Esophagus mucosa (tissue), 1 donor: Measurements from ENCODE around the gene CACNA1C. TPM values are rescaled to one million over a fixed set of nuclear protein-coding genes. Genes with fewer than 3 reads are reported as not detected.
"Not testable (repeated sequence)": the region's sequence is repeated elsewhere in the genome, so short reads cannot be mapped to it uniquely, and the experiment has no call there.

Experiments used
- ATAC-seq: fragments of 200-7000 bp; cut with Tn5 transposase; one replicate; pipeline ENCODE4 v1.9.1; 2020
- total RNA-seq: library from RNA; stranded (reverse); gene quantifications from one replicate; pipeline ENCODE4 v1.2.4, GENCODE V29; 2023
- donor health status: DM: yes; HTN: yes; CAD: no.

CACNA1C gene
- total RNA-seq, 1 donor from 2014 or later: 1.1 TPM

- no peak for ATAC-seq
These were observed 60.5 kb downstream of the CACNA1C start for GRCh38 chr12:2113119-2113912.

- ATAC-seq: no peak
These were observed 61.3 kb downstream of the CACNA1C start for GRCh38 chr12:2114071-2114470.

GRCh38 chr12:2115101-2115845, 62.5 kb downstream of the CACNA1C start:
- no peak for ATAC-seq

- no peak for ATAC-seq
These were observed 64.8 kb downstream of the CACNA1C start for GRCh38 chr12:2117541-2117940.

GRCh38 chr12:2118061-2118460, 65.3 kb downstream of the CACNA1C start:
- no peak for ATAC-seq

- ATAC-seq: no peak
These were observed 65.9 kb downstream of the CACNA1C start for GRCh38 chr12:2118481-2119255.

- no peak for ATAC-seq
These were observed 66.5 kb downstream of the CACNA1C start for GRCh38 chr12:2119266-2119665.

- ATAC-seq: no peak
These were observed 68.4 kb downstream of the CACNA1C start for GRCh38 chr12:2120982-2121758.

- no peak for ATAC-seq
These were observed 71.8 kb downstream of the CACNA1C start for GRCh38 chr12:2124466-2125023.

GRCh38 chr12:2125651-2126522, 73.1 kb downstream of the CACNA1C start:
- no peak for ATAC-seq

- no peak for ATAC-seq
These were observed 74.1 kb downstream of the CACNA1C start for GRCh38 chr12:2126676-2127406.

GRCh38 chr12:2129076-2129475, 76.3 kb downstream of the CACNA1C start:
- ATAC-seq: peak; percentile 42

GRCh38 chr12:2135661-2136418, 83.1 kb downstream of the CACNA1C start:
- not testable (repeated sequence) for ATAC-seq

- ATAC-seq: peak; percentile 28
These were observed 84.1 kb downstream of the CACNA1C start for GRCh38 chr12:2136901-2137300.

- no peak for ATAC-seq
These were observed 84.9 kb downstream of the CACNA1C start for GRCh38 chr12:2137711-2138110.

GRCh38 chr12:2138294-2138693, 85.5 kb downstream of the CACNA1C start:
- ATAC-seq: peak; percentile 13

- ATAC-seq: no peak
These were observed 86.1 kb downstream of the CACNA1C start for GRCh38 chr12:2138871-2139308.

GRCh38 chr12:2139651-2140050, 86.9 kb downstream of the CACNA1C start:
- no peak for ATAC-seq

GRCh38 chr12:2140858-2141519, 88.2 kb downstream of the CACNA1C start:
- no peak for ATAC-seq
